Amygdala (tissue), 56 donors: ENCODE data around the gene CD47.

Experiments
- DNase-seq, 56 donors: peaks; one replicate each; lab custom pipeline; 2025; lab: John Stamatoyannopoulos, UW

CD47 gene

GRCh38 chr3:108093616-108094015 is 2.8 kb upstream of the CD47 start:
- no peak for DNase-seq

DNA sequence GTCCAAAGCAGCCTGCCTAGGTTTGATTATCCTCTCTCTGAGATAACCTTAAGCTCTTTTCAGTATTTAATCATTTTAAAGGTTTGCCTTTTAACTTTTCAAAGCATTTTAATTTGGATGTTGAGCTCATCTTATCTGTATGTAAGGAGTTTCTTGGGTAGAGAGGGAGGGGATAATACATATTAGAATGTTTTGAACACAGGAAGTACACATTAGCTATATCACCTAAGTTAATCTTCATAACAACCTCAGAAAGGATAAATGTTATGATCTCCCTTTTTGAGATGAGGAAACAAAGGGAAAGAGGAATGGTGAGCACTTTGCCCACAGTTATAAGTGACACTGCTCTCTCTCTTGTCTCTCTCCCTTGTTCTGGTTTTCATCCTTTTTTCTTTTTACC is 2.2 kb upstream of the CD47 start:
- no peak for DNase-seq

- peak in 1 of 56 donors; percentile 15 for DNase-seq
Measured at GRCh38 chr3:108092501-108092900, 1.7 kb upstream of the CD47 start.

DNA sequence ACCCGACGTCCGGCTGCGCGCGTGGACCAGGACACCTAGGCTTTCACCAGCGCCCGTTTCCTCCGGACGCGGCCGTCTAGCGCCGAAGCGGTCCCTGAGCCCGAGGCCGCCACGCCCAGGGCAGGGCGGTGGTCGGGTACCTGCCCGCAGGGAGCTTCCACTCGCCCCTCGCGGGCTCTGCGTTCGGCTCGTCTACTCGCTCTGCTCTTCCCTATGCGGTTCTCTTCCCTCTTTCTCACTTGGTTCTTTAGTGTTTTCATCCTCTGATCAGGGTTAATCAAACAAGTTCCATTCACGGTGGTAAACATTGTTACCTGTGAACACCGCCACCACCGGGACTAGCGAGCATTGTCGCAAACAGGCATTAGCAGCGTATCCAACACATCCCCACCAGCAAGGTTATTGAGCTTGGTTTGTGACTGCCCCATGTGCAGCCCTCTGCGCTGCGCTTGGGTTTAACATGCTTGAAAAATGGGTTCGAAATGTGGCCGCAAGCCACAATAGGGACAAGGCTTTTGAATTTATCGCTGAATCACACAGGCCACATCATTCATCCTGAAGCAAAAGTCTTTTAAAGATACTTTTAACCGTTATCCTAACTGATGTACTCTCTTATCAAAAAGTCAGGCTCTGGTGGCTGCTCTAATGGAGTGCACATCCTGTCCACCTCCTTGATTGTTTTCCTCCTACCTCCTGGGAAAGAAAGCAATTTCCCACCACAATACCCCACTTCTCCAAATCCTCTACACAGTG is 843 bp upstream of the CD47 start:
- peak in 3 of 56 donors; percentile 2 to 39 (median 25) for DNase-seq

GRCh38 chr3:108090049-108090700 is 656 bp downstream of the CD47 start:
- peak in 30 of 56 donors; percentile 10 to 78 (median 56) for DNase-seq

DNA sequence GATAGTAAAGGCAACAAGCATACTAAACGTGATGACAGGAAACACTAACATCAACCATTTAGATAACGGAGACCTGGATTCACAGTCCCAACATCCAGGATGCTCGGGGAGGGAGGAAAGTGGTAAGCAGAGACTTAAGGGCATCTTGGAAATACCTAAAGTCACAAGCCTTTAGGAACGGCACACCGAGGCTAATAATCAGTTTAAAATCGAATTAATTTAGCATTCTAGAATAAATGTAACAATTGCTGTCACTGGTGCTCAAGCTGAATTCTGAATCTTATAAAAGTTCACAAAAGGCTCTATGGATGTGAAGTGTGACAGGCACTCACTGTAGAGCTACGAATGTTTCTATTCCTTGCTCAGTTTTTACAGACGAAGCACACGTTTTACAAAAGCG is 1.3 kb downstream of the CD47 start:
- DNase-seq, result no peak

GRCh38 chr3:108088697-108089096 is 2.1 kb downstream of the CD47 start:
- DNase-seq, result no peak

GRCh38 chr3:108088146-108088545 is 2.7 kb downstream of the CD47 start:
- no peak for DNase-seq

GRCh38 chr3:108086653-108087052 is 4.2 kb downstream of the CD47 start:
- no peak for DNase-seq

DNA sequence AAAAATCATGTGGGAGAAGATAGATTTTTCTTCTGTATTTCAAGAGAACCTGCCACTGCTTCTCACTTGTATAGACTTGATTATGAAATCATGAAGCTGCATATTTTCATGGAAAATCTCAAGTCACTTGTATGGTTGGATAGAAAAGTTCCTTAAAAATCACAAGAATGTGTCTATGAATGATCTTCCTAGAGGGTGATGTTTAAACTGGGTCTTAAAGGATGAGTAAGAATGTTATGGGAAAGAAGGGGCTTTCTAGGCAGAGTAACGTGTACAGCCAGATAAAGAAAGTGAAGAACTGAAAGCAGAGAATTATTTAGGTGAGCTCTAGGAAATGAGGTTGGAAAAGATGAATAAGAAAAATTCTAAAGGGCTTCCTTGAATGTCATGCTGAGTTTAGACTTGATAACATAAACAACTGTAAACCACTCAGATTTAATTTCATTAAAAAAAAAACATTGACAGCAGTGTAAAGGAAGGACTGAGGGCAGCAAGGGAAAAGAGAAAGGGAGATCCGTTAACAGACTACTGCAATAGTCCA is 5.0 kb downstream of the CD47 start:
- DNase-seq, result no peak

DNA sequence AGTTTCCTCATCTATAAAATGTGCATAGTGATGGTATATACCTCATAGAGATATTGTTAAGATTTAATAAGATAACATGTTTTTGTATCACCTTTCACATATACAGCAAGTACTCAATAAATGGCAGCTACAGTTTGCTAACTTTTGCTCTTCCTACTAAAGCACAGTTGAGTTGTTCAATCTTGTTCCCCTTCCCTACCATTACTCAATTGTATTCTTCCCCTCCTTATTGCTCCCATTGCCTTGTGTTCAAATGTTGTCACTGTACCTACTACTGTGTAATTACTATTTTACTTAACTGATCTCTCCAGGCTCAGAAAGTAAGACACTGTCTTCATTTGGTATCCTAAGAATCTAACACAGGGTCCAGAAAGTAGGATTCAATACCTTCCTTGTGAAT is 5.5 kb downstream of the CD47 start:
- DNase-seq, result no peak

- DNase-seq, result no peak
Measured at GRCh38 chr3:108079877-108080276, 11.0 kb downstream of the CD47 start.

GRCh38 chr3:108079043-108079442 is 11.8 kb downstream of the CD47 start:
- no peak for DNase-seq

- no peak for DNase-seq
Measured at GRCh38 chr3:108076564-108076963, 14.3 kb downstream of the CD47 start.

DNA sequence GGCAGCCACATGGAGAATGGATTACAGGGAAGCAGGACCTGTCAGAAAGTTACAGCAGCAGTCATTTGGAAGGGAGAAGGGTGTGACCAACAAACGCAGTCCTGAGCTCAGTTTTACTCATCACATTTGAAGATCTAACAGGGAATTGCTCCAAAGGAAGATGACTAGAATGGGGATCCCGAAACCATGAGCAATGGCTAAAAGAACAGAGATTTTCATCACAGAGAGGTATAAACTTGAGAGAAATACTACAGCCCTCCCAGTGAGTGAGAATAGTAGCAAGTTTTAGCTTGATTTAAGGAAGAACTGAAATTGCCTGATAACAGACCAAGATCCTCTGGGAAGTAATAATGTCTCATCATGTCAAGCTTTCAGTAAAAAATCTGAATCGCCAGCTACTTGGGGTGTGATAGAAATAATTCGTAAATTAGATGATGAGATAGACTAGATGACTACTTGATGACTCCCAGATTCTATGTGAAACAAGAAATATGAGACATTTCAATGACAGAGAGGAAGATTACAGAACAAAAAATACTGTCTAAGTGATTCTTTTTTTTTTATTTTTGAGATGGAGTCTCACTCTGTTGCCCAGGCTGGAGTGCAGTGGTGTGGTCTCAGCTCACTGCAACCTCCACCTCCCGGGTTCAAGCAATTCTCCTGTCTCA is 16.9 kb downstream of the CD47 start:
- DNase-seq, result no peak

- DNase-seq, result no peak
Measured at GRCh38 chr3:108071368-108071767, 19.5 kb downstream of the CD47 start.

DNA sequence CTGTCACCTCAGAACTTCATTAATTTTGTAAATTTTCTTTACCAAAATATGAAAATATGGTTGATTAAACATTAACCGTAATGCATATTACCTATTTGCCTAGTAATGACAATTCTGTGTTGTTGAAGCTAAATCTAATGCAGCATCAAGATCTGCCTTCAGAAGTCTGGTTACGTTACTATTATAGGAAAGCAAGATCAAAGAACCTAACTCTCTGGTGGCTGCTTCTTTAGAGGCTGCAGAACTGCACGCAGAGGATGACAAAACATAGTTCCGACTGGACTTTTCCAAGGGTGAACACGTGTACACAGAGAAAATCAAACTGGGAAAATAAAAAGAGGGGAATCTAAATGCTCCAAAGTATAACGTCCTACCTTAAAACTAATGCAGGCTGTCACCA is 20.5 kb downstream of the CD47 start:
- DNase-seq, result no peak

DNA sequence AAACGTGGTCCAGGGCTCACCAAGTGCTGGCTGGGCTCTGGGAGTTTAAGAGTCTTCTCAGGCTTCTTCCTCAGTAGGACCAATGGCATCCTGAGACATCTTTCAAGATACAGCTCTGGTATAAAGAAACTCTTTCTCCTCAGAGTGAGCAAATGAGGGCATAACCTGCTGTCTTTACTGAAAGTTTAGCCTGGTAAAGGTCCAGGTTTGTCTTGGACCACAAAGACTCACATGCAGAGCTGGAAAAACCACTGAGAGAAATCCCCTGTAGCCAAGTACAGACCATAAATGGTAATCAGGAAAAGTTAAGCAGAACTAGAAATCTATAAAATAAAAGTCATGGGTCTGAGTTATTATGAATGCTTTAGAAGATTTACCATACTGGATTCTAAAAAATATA is 23.1 kb downstream of the CD47 start:
- DNase-seq, result no peak

- DNase-seq, result no peak
Measured at GRCh38 chr3:108065096-108065495, 25.7 kb downstream of the CD47 start.

GRCh38 chr3:108064293-108064887 is 26.4 kb downstream of the CD47 start:
- DNase-seq, result no peak

DNA sequence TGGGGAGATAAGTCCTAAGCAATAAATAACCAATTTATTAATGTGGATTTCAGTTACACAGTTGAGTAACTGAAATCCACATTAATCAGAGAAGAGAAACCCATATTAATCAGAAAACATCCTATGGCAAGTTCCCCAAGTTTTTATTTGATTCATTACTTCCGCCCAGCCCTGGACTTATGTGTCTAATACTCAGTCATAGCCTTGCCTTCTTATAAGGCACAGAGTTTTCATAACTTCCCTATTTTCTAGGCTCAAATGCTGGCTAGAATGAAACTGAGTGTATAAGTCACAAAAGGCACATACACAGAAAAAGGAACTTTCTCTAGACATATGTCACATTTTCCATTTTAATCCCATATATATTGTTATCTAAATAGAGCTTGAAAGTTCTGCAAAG is 28.8 kb downstream of the CD47 start:
- DNase-seq, result no peak
